Middle frontal gyrus (tissue), 1 donor: ENCODE measurements around the gene EXT2.

Experiments used
- DNase-seq: peaks from one replicate; pipeline ENCODE4 v3.0.0-alpha.2; 2015; ENCODE audit warnings: low spot score; ENCODE audit errors: extremely low spot score

EXT2 gene

DNA sequence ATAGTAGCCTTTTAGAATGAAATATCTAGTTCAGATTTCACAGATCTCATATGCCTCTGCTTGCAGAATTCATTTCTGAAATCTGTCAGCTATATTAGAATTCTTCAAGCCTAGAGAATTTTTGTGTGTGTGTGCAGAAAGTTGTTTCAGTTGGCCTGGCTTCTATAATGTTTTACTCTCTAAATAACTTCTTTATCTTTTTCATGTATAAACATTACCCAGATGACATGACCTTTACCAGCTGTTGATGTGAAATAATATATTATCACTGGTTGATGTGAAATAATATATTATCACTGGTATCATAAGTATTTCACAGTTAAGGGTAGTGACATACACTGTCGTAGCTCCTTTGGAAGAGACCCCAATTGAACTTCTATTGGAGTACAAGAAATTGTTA is 141.7 kb downstream of the EXT2 start:
- no peak for DNase-seq

GRCh38 chr11:44241851-44242250 is 146.4 kb downstream of the EXT2 start:
- DNase-seq, result no peak

DNA sequence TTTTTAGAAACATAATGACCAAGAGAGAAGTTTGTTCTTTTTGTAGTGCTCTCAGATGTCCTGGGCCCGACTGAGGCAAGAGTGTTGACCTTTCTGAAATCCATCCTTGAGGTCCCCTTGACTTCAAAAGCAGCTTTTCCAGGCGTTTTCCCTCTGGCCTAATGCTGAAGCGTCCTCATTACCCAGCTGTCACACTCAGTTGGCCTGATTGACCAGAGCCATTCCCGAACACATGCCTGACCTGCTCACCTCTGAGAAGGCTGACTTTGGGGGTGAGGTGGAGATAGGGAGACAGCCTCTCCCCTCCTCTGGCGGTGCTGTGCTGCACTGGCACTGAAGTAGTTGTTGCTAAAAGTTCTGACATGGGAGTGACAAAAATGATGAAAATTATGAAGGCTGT is 147.6 kb downstream of the EXT2 start:
- no peak for DNase-seq

DNA sequence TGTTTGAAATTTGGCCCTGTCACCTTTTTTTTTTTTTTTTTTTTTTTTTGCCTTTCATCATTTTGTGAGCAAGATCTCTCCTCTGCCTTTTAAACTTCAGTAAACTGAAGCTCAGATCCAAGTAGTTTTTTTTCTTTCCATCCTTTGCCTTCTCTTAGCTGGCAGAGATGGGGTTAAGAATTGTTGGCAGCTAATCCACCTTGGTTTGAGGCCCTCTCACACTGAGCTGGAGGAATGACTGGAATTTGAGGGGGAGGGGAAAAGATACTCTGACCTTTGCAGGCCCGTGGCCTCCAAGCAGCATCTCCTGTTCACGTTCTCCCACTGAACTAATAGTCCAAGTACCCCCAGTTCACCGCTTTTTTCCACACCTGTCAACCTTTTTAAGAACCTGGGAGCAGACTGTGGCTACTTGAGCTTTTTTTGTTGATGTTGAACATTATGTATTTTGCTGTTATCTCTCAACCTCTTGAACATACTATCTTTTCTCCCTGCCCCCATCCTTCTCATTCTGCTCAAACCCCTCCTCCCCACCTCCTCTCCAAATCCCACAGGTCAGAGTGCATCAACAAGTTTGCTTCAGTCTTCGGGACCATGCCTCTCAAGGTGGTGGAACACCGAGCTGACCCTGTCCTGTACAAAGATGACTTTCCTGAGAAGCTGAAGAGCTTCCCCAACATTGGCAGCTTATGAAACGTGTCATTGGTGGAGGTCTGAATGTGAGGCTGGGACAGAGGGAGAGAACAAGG is 148.3 kb downstream of the EXT2 start:
- DNase-seq, result no peak

GRCh38 chr11:44244639-44245310 is 149.3 kb downstream of the EXT2 start:
- DNase-seq, result no peak

GRCh38 chr11:44246726-44247125 is 151.2 kb downstream of the EXT2 start:
- no peak for DNase-seq

DNA sequence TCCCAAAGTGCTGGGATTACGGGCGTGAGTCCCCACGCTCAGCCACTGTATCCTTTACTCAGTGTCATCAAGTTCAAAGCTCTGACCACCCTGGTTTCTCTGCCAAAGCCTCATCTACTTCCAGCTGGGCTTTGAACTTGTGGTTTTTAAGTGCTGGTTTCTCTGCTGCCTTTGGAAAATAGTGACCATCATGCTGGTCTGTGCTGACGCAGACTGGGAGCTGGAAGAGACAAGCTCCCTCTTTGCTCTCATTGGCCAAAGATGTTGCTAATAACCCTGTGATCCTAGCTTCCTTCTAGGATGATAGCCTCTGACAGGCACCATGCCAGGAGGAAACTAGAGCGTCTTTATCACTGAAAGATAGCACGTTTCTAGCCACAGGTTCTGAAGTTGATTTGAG is 152.0 kb downstream of the EXT2 start:
- no peak for DNase-seq

DNA sequence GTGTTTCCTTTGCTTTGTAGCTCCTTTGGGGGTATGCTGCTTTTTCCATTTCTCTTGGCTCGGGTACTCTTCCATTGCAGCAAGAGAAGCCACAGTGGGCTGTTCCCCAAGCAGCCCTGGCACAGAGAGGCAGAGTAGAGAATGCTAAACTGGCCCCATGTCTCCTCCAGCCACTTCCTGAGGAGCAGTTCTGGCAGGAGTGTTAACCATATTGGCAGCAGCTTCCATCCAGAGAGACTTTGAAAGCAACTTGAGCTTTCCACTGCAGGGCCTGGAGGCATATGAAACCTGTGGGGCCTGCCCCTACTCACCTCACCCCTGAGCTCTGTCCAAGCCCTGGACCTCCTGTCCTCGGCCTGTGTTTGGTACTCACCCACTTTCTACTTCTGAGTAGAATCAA is 152.6 kb downstream of the EXT2 start:
- DNase-seq, result no peak

- DNase-seq, result no peak
Observed at GRCh38 chr11:44250421-44250820, 154.9 kb downstream of the EXT2 start.

DNA sequence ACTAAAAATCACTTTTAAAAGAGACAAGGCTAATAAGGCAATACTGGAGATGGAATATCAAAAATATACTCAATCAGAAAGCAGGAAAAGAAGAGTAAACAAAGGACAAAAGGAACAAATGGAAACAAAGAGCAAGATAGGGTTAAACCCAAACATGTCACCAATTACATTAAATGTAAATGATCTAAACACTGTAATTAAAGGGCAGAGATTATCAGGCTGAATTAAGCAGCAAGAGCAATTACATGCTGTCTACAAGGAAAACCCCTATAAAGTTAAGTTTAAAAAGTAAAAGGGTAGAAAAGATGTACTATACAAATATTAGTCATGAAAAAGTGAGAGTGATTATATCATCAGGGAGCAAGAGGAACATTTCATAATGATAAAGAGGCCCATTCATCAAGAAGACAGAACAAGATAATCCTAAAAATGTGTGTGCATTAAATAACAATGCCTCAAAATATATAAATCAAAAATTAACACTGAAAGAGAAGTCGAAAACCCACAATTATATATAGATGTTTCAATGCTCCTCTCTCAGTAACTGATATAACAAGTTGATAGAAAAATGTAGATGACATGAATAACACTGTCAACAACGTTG is 157.6 kb downstream of the EXT2 start:
- no peak for DNase-seq

DNA sequence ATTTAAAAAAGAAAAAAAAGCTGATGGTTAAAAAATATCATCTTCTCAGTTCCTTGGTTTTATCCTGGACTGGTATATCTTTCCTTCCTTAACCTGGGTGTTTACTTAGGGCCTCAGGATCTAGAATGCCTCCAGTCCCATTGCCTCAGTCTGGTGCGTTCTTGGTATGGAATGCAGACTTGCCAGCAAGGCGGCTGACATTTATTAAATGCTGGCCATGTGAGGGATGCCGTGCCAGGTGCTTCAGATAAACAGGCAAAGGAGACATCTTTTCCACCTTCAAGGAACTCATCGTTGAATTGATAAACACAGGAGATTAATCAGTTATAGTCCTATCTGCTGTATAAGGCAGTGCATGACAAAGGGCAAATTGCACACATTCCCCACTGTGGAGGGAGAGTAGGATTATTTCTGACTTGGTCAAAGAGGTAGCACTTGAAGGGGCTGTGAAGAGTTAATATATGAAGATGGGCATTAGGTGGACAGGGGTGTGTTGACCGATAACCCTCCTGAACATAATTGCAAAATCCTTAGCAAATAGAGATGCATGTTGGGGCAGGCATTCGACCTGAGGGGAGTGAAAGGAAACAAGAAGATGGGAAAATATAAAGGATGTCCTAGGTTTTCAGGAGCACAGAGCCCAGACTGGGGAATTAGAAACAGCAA is 160.1 kb downstream of the EXT2 start:
- DNase-seq, result no peak

DNA sequence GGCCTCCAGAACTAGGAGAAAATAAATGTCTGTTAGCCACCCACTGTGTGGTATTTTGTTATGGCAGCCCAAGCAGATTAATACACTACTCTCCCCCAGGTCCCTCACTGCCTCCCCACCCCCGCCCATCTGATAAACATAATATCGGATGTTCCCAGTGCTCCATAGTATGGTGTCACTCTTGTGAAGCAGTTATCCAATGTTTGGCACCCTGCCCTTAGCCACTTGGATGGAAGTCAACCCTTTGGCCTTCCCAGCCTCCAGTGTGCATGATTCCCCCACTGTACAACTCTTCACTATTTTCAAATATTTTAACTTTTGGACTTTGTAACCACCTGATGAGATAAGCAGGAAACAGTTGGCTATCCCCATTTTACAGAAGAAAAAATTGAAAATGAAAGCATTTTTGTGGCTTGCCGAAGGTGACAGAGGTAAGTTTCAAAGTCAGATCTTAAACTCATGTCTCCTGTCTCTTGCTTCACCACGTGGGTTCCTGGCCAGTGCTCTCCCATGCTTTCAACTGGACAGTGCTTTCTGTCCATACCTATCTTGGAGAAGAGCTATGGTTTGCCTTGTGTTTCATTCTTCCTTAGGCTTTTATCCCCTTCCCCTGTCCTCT is 161.3 kb downstream of the EXT2 start:
- no peak for DNase-seq

- DNase-seq, result no peak
Observed at GRCh38 chr11:44257338-44258189, 162.1 kb downstream of the EXT2 start.

DNA sequence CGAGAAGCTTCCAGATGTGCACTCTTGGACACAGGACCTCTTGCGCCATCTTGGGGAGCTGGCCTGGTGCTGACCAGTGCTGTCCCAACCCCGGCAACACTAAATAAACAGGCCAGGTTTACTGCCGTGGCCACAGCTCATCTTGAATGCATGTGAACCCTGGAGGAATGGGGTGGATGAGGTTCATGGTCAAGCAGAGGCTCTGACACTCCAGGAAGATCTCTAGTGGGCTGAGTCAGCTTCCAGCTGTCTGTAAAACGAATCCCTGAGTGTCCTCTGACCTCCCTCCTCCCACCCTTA is 162.7 kb downstream of the EXT2 start:
- DNase-seq, result no peak

- DNase-seq, result no peak
Observed at GRCh38 chr11:44258839-44259420, 163.5 kb downstream of the EXT2 start.

GRCh38 chr11:44260081-44260480 is 164.6 kb downstream of the EXT2 start:
- no peak for DNase-seq

DNA sequence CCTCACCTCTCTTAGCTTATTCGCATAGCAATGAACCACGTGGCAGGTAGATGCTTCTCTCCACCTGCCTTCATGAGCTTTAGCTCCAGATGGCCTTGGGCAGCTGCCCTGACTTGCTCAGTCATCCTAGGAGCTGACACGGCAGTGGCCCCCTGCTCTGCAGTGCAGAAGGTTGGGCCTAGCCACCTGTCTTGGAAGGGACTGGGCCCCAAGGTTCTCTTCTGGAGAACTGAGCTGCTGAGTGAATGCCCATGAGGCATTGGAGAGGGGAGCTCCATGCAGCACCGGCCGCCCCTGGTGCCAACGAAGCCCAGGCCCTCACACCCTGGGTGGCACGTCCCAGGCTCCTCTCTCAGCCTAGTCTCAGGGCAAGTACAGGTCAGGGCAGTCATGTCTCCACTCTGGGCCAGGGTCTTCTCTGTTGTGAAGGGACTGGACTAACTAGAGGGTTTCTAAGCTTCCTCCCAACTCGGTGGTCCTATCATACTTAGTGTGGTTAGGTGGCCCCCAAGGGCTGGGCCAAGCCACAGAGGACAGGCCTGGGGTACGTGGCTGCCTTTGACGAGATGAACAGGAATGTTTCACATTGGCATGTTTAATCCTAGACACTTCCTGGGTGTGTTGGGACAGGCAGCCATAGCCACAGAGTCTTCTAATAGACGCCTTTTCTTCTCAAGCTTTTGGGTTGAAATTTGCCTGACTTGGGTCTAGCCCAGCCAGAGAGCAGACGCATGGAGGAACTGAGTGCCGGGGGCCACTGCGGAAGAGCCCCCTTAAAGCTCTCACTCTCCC is 166.5 kb downstream of the EXT2 start:
- no peak for DNase-seq

- DNase-seq, result no peak
Observed at GRCh38 chr11:44263738-44264437, 168.4 kb downstream of the EXT2 start.

GRCh38 chr11:44264438-44264749 is 168.9 kb downstream of the EXT2 start:
- DNase-seq, result no peak
